ENCODE results near the gene PHF21B. TPM values are rescaled to one million over a fixed set of nuclear protein-coding genes. Genes with fewer than 3 reads are reported as not detected.

The PHF21B gene
- total RNA-seq, 5 donors from 2014 or later (not counting 1 experiment from before 2014, with no cell fraction given) = 0.15 to 0.36 TPM; not detected in 3

GRCh38 chr22:44879301-44879680, 130.5 kb downstream of the PHF21B start:
- DNase-seq (no peak), ATAC-seq (replicated peaks in 1 of 4) (no peak)
- Mint-ChIP-seq H3K27me3 (peaks cover 0 to 5% of the 10 kb centered on the region in 2 donors), H3K27ac (no peak overlapping the region), H3K4me3 (no peak overlapping the region), H3K36me3 (no peaks in the 10 kb centered on the region), H3K9me3 (peaks cover 4 to 5% (median 4%) of the 10 kb centered on the region in 3 donors), H3K4me1 (no peaks in the 10 kb centered on the region)
- Histone ChIP-seq H3K27ac (ENCODE audit: low read length) (no peak overlapping the region), H3K27me3 (replicated peaks in 1 of 2; ENCODE audit: control insufficient read depth in 2 of 2, extremely low read depth in 1 of 2, insufficient read depth in 2 of 2, low read length in 1 of 2) (peaks cover 0 to 8% of the 10 kb centered on the region in 2 experiments), H3K36me3 (ENCODE audit: control insufficient read depth in 2 of 2, extremely low read depth in 1 of 2, insufficient read depth in 1 of 2, low read length in 1 of 2) (no peaks in the 10 kb centered on the region), H3K9me3 (no peaks in the 10 kb centered on the region), H3K4me1 (ENCODE audit: control insufficient read depth in 1 of 2, extremely low read depth in 1 of 2, insufficient read depth in 2 of 2, low read length in 2 of 2) (no peaks in the 10 kb centered on the region), H3K4me3 (ENCODE audit: control insufficient read depth in 1 of 2, extremely low read depth in 1 of 2, low read length in 1 of 2) (no peak overlapping the region)
- POLR2A ChIA-PET = no interaction called here
- CTCF ChIA-PET = no interaction called here
- WGBS (ENCODE audit: insufficient coverage) = 87% methylated on average over 12 of the region's 12 CpGs

- Mint-ChIP-seq H3K27me3 (peaks cover 0 to 5% of the 10 kb centered on the region in 2 donors), H3K27ac (no peak overlapping the region), H3K4me1 (no peaks in the 10 kb centered on the region), H3K9me3 (peaks cover 4 to 5% (median 4%) of the 10 kb centered on the region in 3 donors), H3K4me3 (no peak overlapping the region), H3K36me3 (no peaks in the 10 kb centered on the region)
- Histone ChIP-seq H3K4me1 (ENCODE audit: control insufficient read depth in 1 of 2, extremely low read depth in 1 of 2, insufficient read depth in 2 of 2, low read length in 2 of 2) (no peaks in the 10 kb centered on the region), H3K4me3 (ENCODE audit: control insufficient read depth in 1 of 2, extremely low read depth in 1 of 2, low read length in 1 of 2) (no peak overlapping the region), H3K27me3 (replicated peaks in 1 of 2; ENCODE audit: control insufficient read depth in 2 of 2, extremely low read depth in 1 of 2, insufficient read depth in 2 of 2, low read length in 1 of 2) (peaks cover 0 to 8% of the 10 kb centered on the region in 2 experiments), H3K9me3 (no peaks in the 10 kb centered on the region), H3K27ac (ENCODE audit: low read length) (no peak overlapping the region), H3K36me3 (ENCODE audit: control insufficient read depth in 2 of 2, extremely low read depth in 1 of 2, insufficient read depth in 1 of 2, low read length in 1 of 2) (no peaks in the 10 kb centered on the region)
- CTCF ChIA-PET = no interaction called here
- POLR2A ChIA-PET = no interaction called here
- 78% methylated on average over 12 of the region's 14 CpGs for WGBS (ENCODE audit: insufficient coverage)
- ATAC-seq (replicated peaks in 1 of 4) (no peak), DNase-seq (no peak)
Measured at GRCh38 chr22:44878483-44879300, 131.1 kb downstream of the PHF21B start.

- Mint-ChIP-seq H3K27ac (no peak overlapping the region), H3K36me3 (peaks cover 2% of the 10 kb centered on the region), H3K4me1 (no peaks in the 10 kb centered on the region), H3K27me3 (peaks cover 1 to 5% of the 10 kb centered on the region in 2 donors), H3K9me3 (peaks cover 4 to 5% (median 4%) of the 10 kb centered on the region in 3 donors), H3K4me3 (no peak overlapping the region)
- POLR2A ChIA-PET = no interaction called here
- no peak overlapping the region for H3K27ac ChIP-seq (ENCODE audit: low read length)
- no peaks in the 10 kb centered on the region for H3K36me3 ChIP-seq (ENCODE audit: control insufficient read depth in 2 of 2, extremely low read depth in 1 of 2, insufficient read depth in 1 of 2, low read length in 1 of 2)
- no peak overlapping the region for H3K4me3 ChIP-seq (ENCODE audit: control insufficient read depth in 1 of 2, extremely low read depth in 1 of 2, low read length in 1 of 2)
- H3K9me3 ChIP-seq = no peaks in the 10 kb centered on the region
- H3K27me3 ChIP-seq (replicated peaks in 1 of 2; ENCODE audit: control insufficient read depth in 2 of 2, extremely low read depth in 1 of 2, insufficient read depth in 2 of 2, low read length in 1 of 2) = peaks cover 0 to 9% of the 10 kb centered on the region in 2 experiments
- 100% methylated on average over 1 of the region's 4 CpGs for WGBS (ENCODE audit: insufficient coverage)
- no peak for DNase-seq
- no peak for ATAC-seq (replicated peaks in 1 of 4)
- no peaks in the 10 kb centered on the region for H3K4me1 ChIP-seq (ENCODE audit: control insufficient read depth in 1 of 2, extremely low read depth in 1 of 2, insufficient read depth in 2 of 2, low read length in 2 of 2)
- CTCF ChIA-PET = no interaction called here
Measured at GRCh38 chr22:44876921-44877320, 132.9 kb downstream of the PHF21B start.

GRCh38 chr22:44871782-44872181, 138.0 kb downstream of the PHF21B start:
- Histone ChIP-seq H3K27me3 (replicated peaks in 1 of 2; ENCODE audit: control insufficient read depth in 2 of 2, extremely low read depth in 1 of 2, insufficient read depth in 2 of 2, low read length in 1 of 2) (peaks cover 0 to 22% of the 10 kb centered on the region in 2 experiments), H3K9me3 (no peaks in the 10 kb centered on the region), H3K36me3 (ENCODE audit: control insufficient read depth in 2 of 2, extremely low read depth in 1 of 2, insufficient read depth in 1 of 2, low read length in 1 of 2) (no peaks in the 10 kb centered on the region), H3K27ac (ENCODE audit: low read length) (no peak overlapping the region), H3K4me3 (ENCODE audit: control insufficient read depth in 1 of 2, extremely low read depth in 1 of 2, low read length in 1 of 2) (no peak overlapping the region), H3K4me1 (ENCODE audit: control insufficient read depth in 1 of 2, extremely low read depth in 1 of 2, insufficient read depth in 2 of 2, low read length in 2 of 2) (no peaks in the 10 kb centered on the region)
- Mint-ChIP-seq H3K36me3 (peaks cover 2% of the 10 kb centered on the region), H3K4me1 (no peaks in the 10 kb centered on the region), H3K27me3 (peaks cover 9 to 13% of the 10 kb centered on the region in 2 donors), H3K9me3 (peaks cover 8 to 9% (median 9%) of the 10 kb centered on the region in 3 donors), H3K27ac (no peak overlapping the region), H3K4me3 (no peak overlapping the region)
- no peak for DNase-seq
- no peak for ATAC-seq (replicated peaks in 1 of 4)
- WGBS (ENCODE audit: insufficient coverage) = 100% methylated on average over 1 of the region's 3 CpGs
- POLR2A ChIA-PET = no interaction called here
- CTCF ChIA-PET = no interaction called here

GRCh38 chr22:44870021-44870420, 139.8 kb downstream of the PHF21B start:
- no peak overlapping the region for H3K27ac Mint-ChIP-seq
- peaks cover 9 to 13% of the 10 kb centered on the region in 2 donors for H3K27me3 Mint-ChIP-seq
- H3K4me1 Mint-ChIP-seq = no peaks in the 10 kb centered on the region
- peaks cover 0 to 25% of the 10 kb centered on the region in 2 experiments for H3K27me3 ChIP-seq (replicated peaks in 1 of 2; ENCODE audit: control insufficient read depth in 2 of 2, extremely low read depth in 1 of 2, insufficient read depth in 2 of 2, low read length in 1 of 2)
- peaks cover 4 to 5% (median 4%) of the 10 kb centered on the region in 3 donors for H3K9me3 Mint-ChIP-seq
- H3K36me3 ChIP-seq (ENCODE audit: control insufficient read depth in 2 of 2, extremely low read depth in 1 of 2, insufficient read depth in 1 of 2, low read length in 1 of 2) = no peaks in the 10 kb centered on the region
- H3K27ac ChIP-seq (ENCODE audit: low read length) = no peak overlapping the region
- no peaks in the 10 kb centered on the region for H3K9me3 ChIP-seq
- peaks cover 2% of the 10 kb centered on the region for H3K36me3 Mint-ChIP-seq
- H3K4me3 ChIP-seq (ENCODE audit: control insufficient read depth in 1 of 2, extremely low read depth in 1 of 2, low read length in 1 of 2) = no peak overlapping the region
- ATAC-seq (replicated peaks in 1 of 4) (no peak), DNase-seq (no peak)
- POLR2A ChIA-PET = no interaction called here
- H3K4me3 Mint-ChIP-seq = no peak overlapping the region
- 23% methylated on average over 5 of the region's 5 CpGs for WGBS (ENCODE audit: insufficient coverage)
- CTCF ChIA-PET = no interaction called here
- no peaks in the 10 kb centered on the region for H3K4me1 ChIP-seq (ENCODE audit: control insufficient read depth in 1 of 2, extremely low read depth in 1 of 2, insufficient read depth in 2 of 2, low read length in 2 of 2)

- Histone ChIP-seq H3K4me3 (ENCODE audit: control insufficient read depth in 1 of 2, extremely low read depth in 1 of 2, low read length in 1 of 2) (no peak overlapping the region), H3K27me3 (replicated peaks in 1 of 2; ENCODE audit: control insufficient read depth in 2 of 2, extremely low read depth in 1 of 2, insufficient read depth in 2 of 2, low read length in 1 of 2) (peaks cover 0 to 25% of the 10 kb centered on the region in 2 experiments), H3K9me3 (no peaks in the 10 kb centered on the region), H3K36me3 (ENCODE audit: control insufficient read depth in 2 of 2, extremely low read depth in 1 of 2, insufficient read depth in 1 of 2, low read length in 1 of 2) (no peaks in the 10 kb centered on the region), H3K4me1 (ENCODE audit: control insufficient read depth in 1 of 2, extremely low read depth in 1 of 2, insufficient read depth in 2 of 2, low read length in 2 of 2) (no peaks in the 10 kb centered on the region), H3K27ac (ENCODE audit: low read length) (no peak overlapping the region)
- Mint-ChIP-seq H3K27ac (no peak overlapping the region), H3K9me3 (peaks cover 4 to 5% (median 4%) of the 10 kb centered on the region in 3 donors), H3K36me3 (peaks cover 2% of the 10 kb centered on the region), H3K27me3 (peaks cover 9 to 15% of the 10 kb centered on the region in 2 donors), H3K4me1 (no peaks in the 10 kb centered on the region), H3K4me3 (no peak overlapping the region)
- ATAC-seq (replicated peaks in 1 of 4) (no peak), DNase-seq (no peak)
- WGBS (ENCODE audit: insufficient coverage) = no CpG with 5 or more reads among the region's 7 CpGs
- ChIA-PET CTCF (no interaction called here), POLR2A (no interaction called here)
Measured at GRCh38 chr22:44869196-44869595, 140.6 kb downstream of the PHF21B start.

Measured in T-cell (primary cell).